Testis (tissue), 2 donors: Measurements from ENCODE around the gene GRAMD1B.

Experiments used
- POLR2A ChIP-seq: fragments of 450-650 bp; IDR thresholded peaks from one replicate; pipeline ENCODE4 v1.6.1; 2017; ENCODE audit warnings: antibody characterized with exemption, mild to moderate bottlenecking, moderate library complexity
- TF ChIP-seq, protein P1 (sequence below), 3 experiments: fragments of 450-650 bp in 2 of 3; fragments of 200-600 bp in 1 of 3; sonication (generic) in 1 of 3; IDR thresholded peaks; one replicate each; pipeline ENCODE4 v1.5.1; 2016 to 2019; ENCODE audit warnings: antibody characterized with exemption in 3 of 3, mild to moderate bottlenecking in 2 of 3, moderate library complexity in 1 of 3

DNA sequence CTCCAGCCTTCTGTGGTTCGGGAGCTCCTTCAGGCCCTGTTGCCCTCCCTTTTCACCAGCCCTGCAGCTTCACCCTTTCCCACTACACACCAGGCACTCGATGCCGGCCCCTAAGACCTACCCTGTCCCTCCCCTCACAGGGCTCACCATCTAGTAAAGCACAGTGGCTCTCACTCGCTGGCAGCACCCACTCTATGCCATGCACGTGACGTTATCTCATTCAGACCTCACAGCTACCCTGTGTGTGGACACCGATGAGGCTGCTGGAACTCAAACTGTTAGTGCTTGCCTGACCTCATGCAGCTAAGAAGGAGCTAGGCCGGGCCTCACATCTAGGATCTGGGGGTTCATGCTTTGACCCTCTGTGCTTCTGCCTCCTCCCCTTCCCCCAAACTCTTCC, 178.9 kb downstream of the GRAMD1B start:
- TF ChIP-seq, protein P1, sequence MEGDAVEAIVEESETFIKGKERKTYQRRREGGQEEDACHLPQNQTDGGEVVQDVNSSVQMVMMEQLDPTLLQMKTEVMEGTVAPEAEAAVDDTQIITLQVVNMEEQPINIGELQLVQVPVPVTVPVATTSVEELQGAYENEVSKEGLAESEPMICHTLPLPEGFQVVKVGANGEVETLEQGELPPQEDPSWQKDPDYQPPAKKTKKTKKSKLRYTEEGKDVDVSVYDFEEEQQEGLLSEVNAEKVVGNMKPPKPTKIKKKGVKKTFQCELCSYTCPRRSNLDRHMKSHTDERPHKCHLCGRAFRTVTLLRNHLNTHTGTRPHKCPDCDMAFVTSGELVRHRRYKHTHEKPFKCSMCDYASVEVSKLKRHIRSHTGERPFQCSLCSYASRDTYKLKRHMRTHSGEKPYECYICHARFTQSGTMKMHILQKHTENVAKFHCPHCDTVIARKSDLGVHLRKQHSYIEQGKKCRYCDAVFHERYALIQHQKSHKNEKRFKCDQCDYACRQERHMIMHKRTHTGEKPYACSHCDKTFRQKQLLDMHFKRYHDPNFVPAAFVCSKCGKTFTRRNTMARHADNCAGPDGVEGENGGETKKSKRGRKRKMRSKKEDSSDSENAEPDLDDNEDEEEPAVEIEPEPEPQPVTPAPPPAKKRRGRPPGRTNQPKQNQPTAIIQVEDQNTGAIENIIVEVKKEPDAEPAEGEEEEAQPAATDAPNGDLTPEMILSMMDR (IDR thresholded peaks at IDR 0.05) = no peak
- no peak for TF ChIP-seq POLR2A
